B cell (primary cell): ENCODE measurements around the gene RRP12. TPM values are rescaled to one million over a fixed set of nuclear protein-coding genes. Genes with fewer than 3 reads are reported as not detected.

Source experiments
- ATAC-seq: fragments of 200-7000 bp; cut with Tn5 transposase; one replicate; pipeline ENCODE4 v1.10.0; 2021; ENCODE audit warnings: low read depth, mild to moderate bottlenecking, moderate number of reproducible peaks, moderate library complexity
- CTCF ChIA-PET: fragments of 350-600 bp; sonication (Branson Sonifier 250); formaldehyde crosslinking; loops from one replicate; lab custom pipeline; 2021; ENCODE audit warnings: antibody characterized with exemption, inconsistent platforms; lab: Charles Lee
- POLR2A ChIA-PET: fragments of 350-600 bp; sonication (Branson Sonifier 250); formaldehyde crosslinking; loops from one replicate; lab custom pipeline; 2021; ENCODE audit warnings: antibody characterized with exemption; lab: Charles Lee
- DNase-seq: peaks from one replicate; pipeline ENCODE4 v3.0.0; 2013
- H2AFZ ChIP-seq: 2 replicates; pipeline ENCODE4 v1.6.1; 2012; ENCODE audit warnings: mild to moderate bottlenecking, low read depth, low read length; ENCODE audit not compliant: insufficient read depth, poor library complexity, severe bottlenecking
- H3K27ac ChIP-seq, 2 donors: 1 replicate in 1 of 2; 2 replicates in 1 of 2; pipeline ENCODE4 v1.5.1; 2012 to 2013; ENCODE audit warnings: low read length in 2 of 2, mild to moderate bottlenecking in 2 of 2, moderate library complexity in 1 of 2
- H3K27me3 ChIP-seq, 4 experiments: fragments of 200-600 bp in 1 of 4; sonication (generic) in 1 of 4; replicated peaks in 1 of 4; 1 replicate in 2 of 4; 2 replicates in 2 of 4; pipeline versions ENCODE4 v1.6.1 to v1.7.0; 2013 to 2016; ENCODE audit warnings: low read length in 3 of 4, mild to moderate bottlenecking in 2 of 4, mixed read lengths in 1 of 4, moderate library complexity in 1 of 4; ENCODE audit not compliant: insufficient read depth in 4 of 4, control insufficient read depth in 3 of 4; ENCODE audit errors: control extremely low read depth in 1 of 4
- H3K36me3 ChIP-seq, 2 experiments: replicated peaks in 1 of 2; 1 replicate in 1 of 2; 2 replicates in 1 of 2; pipeline versions ENCODE4 v1.6.1 to v1.7.1; 2013; ENCODE audit warnings: low read length in 1 of 2; ENCODE audit not compliant: insufficient read depth in 2 of 2, control insufficient read depth in 1 of 2; ENCODE audit errors: control extremely low read depth in 1 of 2, extremely low read depth in 1 of 2
- H3K4me1 ChIP-seq, 2 donors: fragments of 200-600 bp in 1 of 2; sonication (generic) in 1 of 2; 1 replicate in 1 of 2; 2 replicates in 1 of 2; pipeline versions ENCODE4 v1.5.1 to v1.6.1; 2013 to 2017; ENCODE audit warnings: low read length in 2 of 2; ENCODE audit not compliant: control insufficient read depth in 2 of 2, insufficient read depth in 2 of 2
- H3K4me2 ChIP-seq: replicated peaks from 2 replicates; pipeline ENCODE3; 2012; ENCODE audit warnings: mild to moderate bottlenecking, low read depth, low read length; ENCODE audit not compliant: poor library complexity, severe bottlenecking
- H3K4me3 ChIP-seq, 5 experiments: fragments of 200-600 bp in 1 of 5; sonication (generic) in 1 of 5; 1 replicate in 3 of 5; 2 replicates in 2 of 5; pipeline versions ENCODE4 v1.5.1 to v1.7.0; 2011 to 2016; ENCODE audit warnings: low read length in 4 of 5, mild to moderate bottlenecking in 4 of 5, low read depth in 2 of 5, control low read depth in 1 of 5, moderate library complexity in 1 of 5; ENCODE audit not compliant: insufficient read depth in 1 of 5; ENCODE audit errors: control extremely low read depth in 1 of 5, extremely low read depth in 1 of 5
- H3K79me2 ChIP-seq: fragments of 200-600 bp; sonication (generic); one replicate; pipeline ENCODE4 v1.6.0; 2016; ENCODE audit warnings: low read length; ENCODE audit not compliant: control insufficient read depth, insufficient read depth
- H3K9ac ChIP-seq: fragments of 200-600 bp; sonication (generic); 2 replicates; pipeline ENCODE4 v1.6.1; 2017; ENCODE audit warnings: mild to moderate bottlenecking, low read length, moderate library complexity
- H3K9me3 ChIP-seq, 3 donors: one replicate each; pipeline versions ENCODE4 v1.6.1 to v1.7.1; 2013; ENCODE audit warnings: low read length in 2 of 3; ENCODE audit not compliant: control insufficient read depth in 2 of 3, insufficient read depth in 1 of 3; ENCODE audit errors: control extremely low read depth in 1 of 3
- H4K20me1 ChIP-seq: 2 replicates; pipeline ENCODE4 v1.6.0; 2012; ENCODE audit warnings: mild to moderate bottlenecking, low read length; ENCODE audit not compliant: insufficient read depth, control insufficient read depth, poor library complexity, severe bottlenecking
- H3K27ac Mint-ChIP-seq: one replicate; pipeline ENCODE4 v1.8.0; 2021; ENCODE audit warnings: mixed read lengths
- H3K27me3 Mint-ChIP-seq: one replicate; pipeline ENCODE4 v1.8.0; 2021; ENCODE audit warnings: mixed read lengths
- H3K4me1 Mint-ChIP-seq: one replicate; pipeline ENCODE4 v1.8.0; 2021; ENCODE audit warnings: mixed read lengths
- H3K4me3 Mint-ChIP-seq: one replicate; pipeline ENCODE4 v1.8.0; 2021; ENCODE audit warnings: mixed read lengths
- H3K9me3 Mint-ChIP-seq: one replicate; pipeline ENCODE4 v1.8.0; 2022; ENCODE audit warnings: mixed read lengths; ENCODE audit not compliant: insufficient read depth
- EZH2 ChIP-seq: IDR thresholded peaks from 2 replicates; pipeline ENCODE4 v1.6.1; 2012; ENCODE audit warnings: borderline replicate concordance, low read depth, mild to moderate bottlenecking, moderate library complexity, low read length; ENCODE audit not compliant: insufficient read depth, poor library complexity, severe bottlenecking
- WGBS: methylation state at CpG from one replicate; pipeline ENCODE4 v1.1.5; 2013; ENCODE audit warnings: missing lambda C conversion rate; ENCODE audit not compliant: insufficient coverage; 5-methylcytosine and 5-hydroxymethylcytosine counted together
- intact Hi-C: fragments of 100-400 bp; cut with micrococcal nuclease; formaldehyde crosslinking; loops from one replicate; pipeline ENCODE4 v1.10.0; 2022
- polyA plus RNA-seq: library from polyadenylated mRNA; depleted of rRNA; stranded (reverse); fragments of >200 nt; gene quantifications from 2 replicates; pipeline ENCODE4 v1.2.3, GENCODE V29; 2012
- total RNA-seq, 2 donors: library from RNA; stranded (reverse); fragments of 120-200 nt in 1 of 2; gene quantifications; 1 replicate in 1 of 2; 2 replicates in 1 of 2; pipeline versions ENCODE4 v1.2.3 to v1.2.4, GENCODE V29; 2013 to 2022
- TF ChIP-seq, protein P1 (sequence below): fragments of 200-600 bp; IDR thresholded peaks from one replicate; pipeline ENCODE4 v1.8.0; 2022; ENCODE audit warnings: antibody characterized with exemption, mild to moderate bottlenecking

Gene RRP12
- total and polyA plus RNA-seq, 2 donors (not counting 1 experiment from before 2014, with no cell fraction given): 19.3 to 35.7 TPM

DNA sequence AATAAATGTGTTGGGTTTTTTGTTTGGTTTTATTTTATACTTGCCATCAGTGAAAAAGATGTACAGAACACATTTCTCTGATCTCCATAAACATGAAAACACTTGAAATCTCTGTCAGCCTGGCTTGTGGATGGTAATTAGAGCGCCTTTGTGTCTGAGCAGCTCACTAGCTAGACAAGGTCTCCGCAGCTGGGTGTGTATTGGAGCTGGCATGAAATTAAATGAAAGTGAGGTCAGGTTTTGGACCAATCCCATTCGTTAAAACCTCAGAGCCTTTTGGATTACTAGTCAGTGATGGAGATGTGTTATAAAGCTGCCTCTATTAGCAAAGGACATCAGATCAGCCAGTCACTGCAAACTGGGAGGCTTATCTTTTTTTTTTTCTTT is 79.3 kb downstream of the RRP12 start:
- Histone ChIP-seq H4K20me1 (peaks cover 29% of the 10 kb centered on the region), H3K4me2 (peak overlapping the region; percentile 89), H2AFZ (no peak overlapping the region), H3K4me1 (peaks cover 18 to 28% of the 10 kb centered on the region in 2 donors), H3K27ac (no peak overlapping the region), H3K4me3 (peak overlapping the region in 2 of 5 experiments; percentile 53 to 79), H3K36me3 (no peaks in the 10 kb centered on the region), H3K27me3 (no peaks in the 10 kb centered on the region), H3K9ac (peak overlapping the region; percentile 97), H3K9me3 (no peaks in the 10 kb centered on the region), H3K79me2 (peaks cover 47% of the 10 kb centered on the region)
- DNase-seq: no peak
- ChIA-PET CTCF (interaction anchor here (0.9 to 1.8 kb wide), 5 partner anchors 11 to 86 kb away, joined by 3 to 6 read pairs (median 3); partner anchors contain the start of gene FRAT2), POLR2A (no interaction called here)
- TF ChIP-seq, protein P1, sequence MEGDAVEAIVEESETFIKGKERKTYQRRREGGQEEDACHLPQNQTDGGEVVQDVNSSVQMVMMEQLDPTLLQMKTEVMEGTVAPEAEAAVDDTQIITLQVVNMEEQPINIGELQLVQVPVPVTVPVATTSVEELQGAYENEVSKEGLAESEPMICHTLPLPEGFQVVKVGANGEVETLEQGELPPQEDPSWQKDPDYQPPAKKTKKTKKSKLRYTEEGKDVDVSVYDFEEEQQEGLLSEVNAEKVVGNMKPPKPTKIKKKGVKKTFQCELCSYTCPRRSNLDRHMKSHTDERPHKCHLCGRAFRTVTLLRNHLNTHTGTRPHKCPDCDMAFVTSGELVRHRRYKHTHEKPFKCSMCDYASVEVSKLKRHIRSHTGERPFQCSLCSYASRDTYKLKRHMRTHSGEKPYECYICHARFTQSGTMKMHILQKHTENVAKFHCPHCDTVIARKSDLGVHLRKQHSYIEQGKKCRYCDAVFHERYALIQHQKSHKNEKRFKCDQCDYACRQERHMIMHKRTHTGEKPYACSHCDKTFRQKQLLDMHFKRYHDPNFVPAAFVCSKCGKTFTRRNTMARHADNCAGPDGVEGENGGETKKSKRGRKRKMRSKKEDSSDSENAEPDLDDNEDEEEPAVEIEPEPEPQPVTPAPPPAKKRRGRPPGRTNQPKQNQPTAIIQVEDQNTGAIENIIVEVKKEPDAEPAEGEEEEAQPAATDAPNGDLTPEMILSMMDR: no peak
- TF ChIP-seq EZH2: no peak
- peaks cover 33% of the 10 kb centered on the region for H3K4me1 Mint-ChIP-seq
- no peak for ATAC-seq
- peak overlapping the region; percentile 72 for H3K27ac Mint-ChIP-seq
- H3K9me3 Mint-ChIP-seq: no peaks in the 10 kb centered on the region
- H3K4me3 Mint-ChIP-seq: peak overlapping the region; percentile 95
- H3K27me3 Mint-ChIP-seq: no peaks in the 10 kb centered on the region
- 100% methylated on average over 1 of the region's 3 CpGs for WGBS
- intact Hi-C loops: no loop called here

DNA sequence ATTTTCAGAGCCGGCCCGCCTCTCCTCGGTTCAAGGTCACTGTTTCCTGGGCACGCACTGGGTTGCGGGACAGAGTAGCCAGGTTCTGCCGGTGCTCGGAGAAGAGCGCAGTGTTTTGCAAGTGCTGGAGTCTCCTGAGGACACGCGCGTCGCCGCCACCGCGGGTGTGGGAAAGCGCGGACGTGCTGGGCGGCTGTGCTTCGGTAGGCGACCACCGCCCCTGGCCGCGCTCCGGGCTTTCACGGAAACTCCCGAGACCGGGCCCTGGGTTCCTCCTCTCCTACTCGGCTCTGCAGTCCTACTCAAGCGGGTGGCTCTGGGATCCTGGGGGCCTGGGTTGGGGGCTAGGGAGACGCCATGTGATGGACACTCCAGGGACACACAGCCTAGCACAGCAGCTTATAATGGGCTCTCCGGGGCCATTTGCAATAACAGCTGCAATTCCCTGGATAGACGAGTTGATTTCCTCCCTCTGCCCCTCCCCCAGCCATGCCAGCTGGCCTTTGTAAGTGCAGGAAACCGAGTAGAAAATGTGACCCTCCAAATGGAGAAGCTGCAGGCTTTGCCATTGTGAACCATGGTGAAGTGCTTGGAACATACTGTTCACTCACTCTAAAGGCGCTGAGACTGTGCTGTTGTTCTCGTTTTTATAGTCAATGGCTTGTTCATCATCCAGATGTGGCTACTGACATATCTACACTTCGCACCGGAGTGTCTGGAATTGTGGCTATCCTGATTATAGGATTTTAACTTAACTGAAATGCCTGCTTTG is 79.9 kb downstream of the RRP12 start:
- peak overlapping the region; percentile 36 to 58 for H3K27ac ChIP-seq
- intact Hi-C loops: no loop called here
- 4% methylated on average over 31 of the region's 38 CpGs for WGBS
- H3K4me1 ChIP-seq: peaks cover 18 to 28% of the 10 kb centered on the region in 2 donors
- peaks cover 41% of the 10 kb centered on the region for H3K79me2 ChIP-seq
- Mint-ChIP-seq H3K4me1 (peaks cover 33% of the 10 kb centered on the region), H3K27ac (peak overlapping the region; percentile 96), H3K9me3 (no peaks in the 10 kb centered on the region), H3K4me3 (peak overlapping the region; percentile 95), H3K27me3 (no peaks in the 10 kb centered on the region)
- no peaks in the 10 kb centered on the region for H3K36me3 ChIP-seq
- peak overlapping the region; percentile 89 for H3K4me2 ChIP-seq
- ChIA-PET CTCF (interaction anchor here (0.9 to 1.8 kb wide), 5 partner anchors 12 to 87 kb away, joined by 3 to 6 read pairs (median 3); partner anchors contain the start of gene FRAT2), POLR2A (interaction anchor here (0.5 kb wide), 1 partner anchor 12 kb away, joined by 3 read pairs; no protein-coding TSS in a partner anchor)
- peak overlapping the region; percentile 87 for H2AFZ ChIP-seq
- H3K9me3 ChIP-seq: no peaks in the 10 kb centered on the region
- no peaks in the 10 kb centered on the region for H3K27me3 ChIP-seq
- DNase-seq (peak; percentile 29), ATAC-seq (no peak)
- H3K9ac ChIP-seq: peak overlapping the region; percentile 97
- peaks cover 29% of the 10 kb centered on the region for H4K20me1 ChIP-seq
- no peak for TF ChIP-seq EZH2
- TF ChIP-seq, protein P1: no peak
- peak overlapping the region; percentile 50 to 86 (median 79) for H3K4me3 ChIP-seq
